HCT116 (cell line): ENCODE data around the gene ADCY10. TPM values are rescaled to one million over a fixed set of nuclear protein-coding genes. Genes with fewer than 3 reads are reported as not detected.

Source experiments
- ATAC-seq: fragments of 200-7000 bp; cut with Tn5 transposase; 2 replicates; pipeline ENCODE4 v1.9.1; 2020; ENCODE audit warnings: mild to moderate bottlenecking, moderate library complexity
- BruUV-seq: library from RNA; stranded (reverse); fragments of 400-500 nt; replicated peaks from 2 replicates; lab custom pipeline; 2021; lab: Mats Ljungman, UMichigan
- CTCF ChIA-PET: fragments of 300-600 bp; sonication (Branson Sonifier 250); formaldehyde crosslinking; loops from one replicate; lab custom pipeline; 2021; ENCODE audit warnings: antibody characterized with exemption; lab: Charles Lee
- POLR2A ChIA-PET: fragments of 300-600, 350-600 bp; sonication (Branson Sonifier 250); formaldehyde crosslinking; loops from one replicate; lab custom pipeline; 2021; ENCODE audit warnings: antibody characterized with exemption; lab: Charles Lee
- RAD21 ChIA-PET, 2 experiments: fragments of 300-600 bp; sonication (Branson Sonifier 250); formaldehyde crosslinking; loops; one replicate each; lab custom pipeline; 2023; ENCODE audit warnings: low total read pairs in 2 of 2; ENCODE audit not compliant: uncharacterized antibody in 2 of 2, unreplicated experiment in 2 of 2, low non-redundant PET in 1 of 2; lab: Charles Lee
- DNase-seq: peaks from one replicate; pipeline ENCODE4 v3.0.0-alpha.2; 2010; ENCODE audit warnings: low read depth, low spot score
- H2AFZ ChIP-seq: fragments of 200-600 bp; shearing (Covaris generic), sonication (generic); 2 replicates; pipeline ENCODE4 v1.6.1; 2017; ENCODE audit warnings: low read depth, mixed run types, mixed read lengths, antibody characterized with exemption, low read length; ENCODE audit not compliant: poor library complexity, severe bottlenecking
- H3K27ac ChIP-seq: 2 replicates; pipeline ENCODE4 v1.5.1; 2012; ENCODE audit warnings: low read depth, low read length
- H3K27me3 ChIP-seq: fragments of 200-600 bp; sonication (generic); 2 replicates; pipeline ENCODE4 v1.6.1; 2016; ENCODE audit warnings: mixed run types, low read length, mixed read lengths; ENCODE audit not compliant: insufficient read depth
- H3K36me3 ChIP-seq, 2 experiments: fragments of 200-500 bp in 1 of 2; fragments of 200-600 bp in 1 of 2; sonication (Bioruptor generic) in 1 of 2; sonication (generic) in 1 of 2; 2 replicates each; pipeline versions ENCODE4 v1.5.1 to v1.6.1; 2014 to 2016; ENCODE audit warnings: low read length in 2 of 2, inconsistent platforms in 1 of 2, mixed read lengths in 1 of 2, mixed run types in 1 of 2; ENCODE audit not compliant: insufficient read depth in 2 of 2, control insufficient read depth in 1 of 2
- H3K4me1 ChIP-seq, 2 experiments: fragments of 200-600 bp in 1 of 2; sonication (generic) in 1 of 2; 2 replicates each; pipeline versions ENCODE4 v1.5.1 to v1.6.1; 2012 to 2017; ENCODE audit warnings: low read length in 2 of 2, inconsistent platforms in 1 of 2, mild to moderate bottlenecking in 1 of 2, mixed read lengths in 1 of 2, mixed run types in 1 of 2, moderate library complexity in 1 of 2; ENCODE audit not compliant: insufficient read depth in 2 of 2, control insufficient read depth in 1 of 2
- H3K4me2 ChIP-seq: fragments of 200-600 bp; sonication (generic); 2 replicates; pipeline ENCODE4 v1.6.1; 2017; ENCODE audit warnings: mixed run types, low read length, mixed read lengths
- H3K4me3 ChIP-seq, 2 experiments: fragments of 200-600 bp in 1 of 2; sonication (generic) in 1 of 2; replicated peaks in 1 of 2; 2 replicates each; pipeline ENCODE4 v1.5.1; 2011 to 2016; ENCODE audit warnings: low read length in 2 of 2, control low read depth in 1 of 2, low read depth in 1 of 2, mild to moderate bottlenecking in 1 of 2, mixed read lengths in 1 of 2, mixed run types in 1 of 2
- H3K79me2 ChIP-seq: fragments of 200-600 bp; sonication (generic); 2 replicates; pipeline ENCODE4 v1.6.1; 2017; ENCODE audit warnings: mild to moderate bottlenecking, mixed run types, low read length, moderate library complexity, mixed read lengths; ENCODE audit not compliant: insufficient read depth
- H3K9ac ChIP-seq: fragments of 200-600 bp; sonication (generic); 2 replicates; pipeline ENCODE4 v1.6.1; 2016; ENCODE audit warnings: low read length, mixed read lengths
- H3K9me2 ChIP-seq: fragments of 200-600 bp; sonication (generic), shearing (Covaris generic); 2 replicates; pipeline ENCODE4 v1.6.1; 2017; ENCODE audit warnings: mixed run types, mild to moderate bottlenecking, moderate library complexity; ENCODE audit not compliant: insufficient read depth
- H3K9me3 ChIP-seq, 2 experiments: fragments of 200-500 bp in 1 of 2; fragments of 200-600 bp in 1 of 2; sonication (Bioruptor generic) in 1 of 2; sonication (generic) in 1 of 2; 2 replicates each; pipeline ENCODE4 v1.6.1; 2014 to 2017; ENCODE audit warnings: low read length in 2 of 2, mixed read lengths in 2 of 2, inconsistent platforms in 1 of 2, low read depth in 1 of 2, mild to moderate bottlenecking in 1 of 2, mixed run types in 1 of 2, moderate library complexity in 1 of 2; ENCODE audit not compliant: control insufficient read depth in 1 of 2, insufficient read depth in 1 of 2
- H4K20me1 ChIP-seq: fragments of 200-600 bp; sonication (generic), shearing (Covaris generic); 2 replicates; pipeline ENCODE4 v1.6.1; 2017; ENCODE audit warnings: mixed run types, mild to moderate bottlenecking, moderate library complexity; ENCODE audit not compliant: insufficient read depth
- ATF3 ChIP-seq: IDR thresholded peaks from 2 replicates; pipeline ENCODE4 v1.6.1; 2012
- CBX3 ChIP-seq: IDR thresholded peaks from 2 replicates; pipeline ENCODE4 v1.6.1; 2012; ENCODE audit warnings: low read depth
- CEBPB ChIP-seq: IDR thresholded peaks from 2 replicates; pipeline ENCODE4 v1.6.1; 2012; ENCODE audit warnings: low read depth
- CTCF ChIP-seq, 3 experiments: fragments of 200-600 bp in 1 of 3; sonication (generic) in 1 of 3; IDR thresholded peaks in 2 of 3; conservative IDR thresholded peaks in 1 of 3; 2 replicates each; pipeline ENCODE4 v1.5.1; 2012 to 2017; ENCODE audit warnings: low read depth in 2 of 3, low read length in 2 of 3, antibody characterized with exemption in 1 of 3, borderline replicate concordance in 1 of 3, control low read depth in 1 of 3, mild to moderate bottlenecking in 1 of 3, mixed read lengths in 1 of 3, mixed run types in 1 of 3, moderate library complexity in 1 of 3; ENCODE audit not compliant: insufficient read depth in 1 of 3
- EZH2 ChIP-seq: fragments of 200-600 bp; sonication (generic); IDR thresholded peaks from 2 replicates; pipeline ENCODE4 v1.6.1; 2017; ENCODE audit warnings: antibody characterized with exemption, mixed run types
- EZH2phosphoT487 ChIP-seq: fragments of 200-600 bp; IDR thresholded peaks from 2 replicates; pipeline ENCODE4 v1.6.1; 2018; ENCODE audit warnings: antibody characterized with exemption, borderline replicate concordance
- JUND ChIP-seq: IDR thresholded peaks from 2 replicates; pipeline ENCODE4 v1.6.1; 2012
- SP1 ChIP-seq: IDR thresholded peaks from 2 replicates; pipeline ENCODE4 v1.6.1; 2012; ENCODE audit warnings: low read depth
- ZNF274 ChIP-seq: fragments of 200-500 bp; sonication (Bioruptor generic); IDR thresholded peaks from 2 replicates; pipeline ENCODE4 v1.6.1; 2014; ENCODE audit warnings: mild to moderate bottlenecking, low read depth, low read length, inconsistent platforms
- intact Hi-C: fragments of 100-400 bp; cut with micrococcal nuclease; formaldehyde crosslinking; loops from 2 replicates; pipeline ENCODE4 v1.10.0; 2022
- total RNA-seq: library from RNA; stranded (reverse); gene quantifications from one replicate; pipeline ENCODE4 v1.2.1, GENCODE V29; 2021; ENCODE audit not compliant: unreplicated experiment
- TF ChIP-seq, protein P1 (sequence below): IDR thresholded peaks from 2 replicates; pipeline ENCODE4 v1.6.1; 2012; ENCODE audit warnings: low read depth
- TF ChIP-seq, protein P2 (sequence below): IDR thresholded peaks from 2 replicates; pipeline ENCODE4 v1.6.1; 2011; ENCODE audit warnings: mild to moderate bottlenecking, low read length, moderate library complexity; ENCODE audit not compliant: insufficient replicate concordance; ENCODE audit errors: extremely low read depth

Gene ADCY10
- total RNA-seq, 1 experiment from 2014 or later, result 0.30 TPM

GRCh38 chr1:167776151-167776550, 137.8 kb downstream of the ADCY10 start:
- Histone ChIP-seq H4K20me1 (no peaks in the 10 kb centered on the region), H3K79me2 (no peaks in the 10 kb centered on the region; the same call in 1 of the 2 replicates), H3K4me1 (no peaks in the 10 kb centered on the region), H3K27me3 (no peaks in the 10 kb centered on the region), H3K9ac (no peak overlapping the region), H3K9me2 (no peaks in the 10 kb centered on the region), H3K4me3 (no peak overlapping the region), H3K9me3 (no peaks in the 10 kb centered on the region), H2AFZ (no peak overlapping the region), H3K27ac (no peak overlapping the region), H3K36me3 (no peaks in the 10 kb centered on the region; a peak in 1 of 4 replicates), H3K4me2 (no peak overlapping the region)
- CTCF ChIA-PET, result no interaction called here
- ATAC-seq (no peak), DNase-seq (no peak)
- TF ChIP-seq, protein P1, sequence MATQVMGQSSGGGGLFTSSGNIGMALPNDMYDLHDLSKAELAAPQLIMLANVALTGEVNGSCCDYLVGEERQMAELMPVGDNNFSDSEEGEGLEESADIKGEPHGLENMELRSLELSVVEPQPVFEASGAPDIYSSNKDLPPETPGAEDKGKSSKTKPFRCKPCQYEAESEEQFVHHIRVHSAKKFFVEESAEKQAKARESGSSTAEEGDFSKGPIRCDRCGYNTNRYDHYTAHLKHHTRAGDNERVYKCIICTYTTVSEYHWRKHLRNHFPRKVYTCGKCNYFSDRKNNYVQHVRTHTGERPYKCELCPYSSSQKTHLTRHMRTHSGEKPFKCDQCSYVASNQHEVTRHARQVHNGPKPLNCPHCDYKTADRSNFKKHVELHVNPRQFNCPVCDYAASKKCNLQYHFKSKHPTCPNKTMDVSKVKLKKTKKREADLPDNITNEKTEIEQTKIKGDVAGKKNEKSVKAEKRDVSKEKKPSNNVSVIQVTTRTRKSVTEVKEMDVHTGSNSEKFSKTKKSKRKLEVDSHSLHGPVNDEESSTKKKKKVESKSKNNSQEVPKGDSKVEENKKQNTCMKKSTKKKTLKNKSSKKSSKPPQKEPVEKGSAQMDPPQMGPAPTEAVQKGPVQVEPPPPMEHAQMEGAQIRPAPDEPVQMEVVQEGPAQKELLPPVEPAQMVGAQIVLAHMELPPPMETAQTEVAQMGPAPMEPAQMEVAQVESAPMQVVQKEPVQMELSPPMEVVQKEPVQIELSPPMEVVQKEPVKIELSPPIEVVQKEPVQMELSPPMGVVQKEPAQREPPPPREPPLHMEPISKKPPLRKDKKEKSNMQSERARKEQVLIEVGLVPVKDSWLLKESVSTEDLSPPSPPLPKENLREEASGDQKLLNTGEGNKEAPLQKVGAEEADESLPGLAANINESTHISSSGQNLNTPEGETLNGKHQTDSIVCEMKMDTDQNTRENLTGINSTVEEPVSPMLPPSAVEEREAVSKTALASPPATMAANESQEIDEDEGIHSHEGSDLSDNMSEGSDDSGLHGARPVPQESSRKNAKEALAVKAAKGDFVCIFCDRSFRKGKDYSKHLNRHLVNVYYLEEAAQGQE, result no peak
- TF ChIP-seq, protein P2, sequence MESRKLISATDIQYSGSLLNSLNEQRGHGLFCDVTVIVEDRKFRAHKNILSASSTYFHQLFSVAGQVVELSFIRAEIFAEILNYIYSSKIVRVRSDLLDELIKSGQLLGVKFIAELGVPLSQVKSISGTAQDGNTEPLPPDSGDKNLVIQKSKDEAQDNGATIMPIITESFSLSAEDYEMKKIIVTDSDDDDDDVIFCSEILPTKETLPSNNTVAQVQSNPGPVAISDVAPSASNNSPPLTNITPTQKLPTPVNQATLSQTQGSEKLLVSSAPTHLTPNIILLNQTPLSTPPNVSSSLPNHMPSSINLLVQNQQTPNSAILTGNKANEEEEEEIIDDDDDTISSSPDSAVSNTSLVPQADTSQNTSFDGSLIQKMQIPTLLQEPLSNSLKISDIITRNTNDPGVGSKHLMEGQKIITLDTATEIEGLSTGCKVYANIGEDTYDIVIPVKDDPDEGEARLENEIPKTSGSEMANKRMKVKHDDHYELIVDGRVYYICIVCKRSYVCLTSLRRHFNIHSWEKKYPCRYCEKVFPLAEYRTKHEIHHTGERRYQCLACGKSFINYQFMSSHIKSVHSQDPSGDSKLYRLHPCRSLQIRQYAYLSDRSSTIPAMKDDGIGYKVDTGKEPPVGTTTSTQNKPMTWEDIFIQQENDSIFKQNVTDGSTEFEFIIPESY, result no peak
- TF ChIP-seq EZH2phosphoT487 (no peak), EZH2 (no peak), CBX3 (no peak), JUND (no peak), SP1 (no peak), CEBPB (no peak), ATF3 (no peak), ZNF274 (no peak), CTCF (IDR thresholded peaks at IDR 0.05 in 2 of 3, conservative IDR thresholded peaks at IDR 0.05 in 1 of 3; ENCODE audit: borderline replicate concordance in 1 of 3, insufficient read depth in 1 of 3, low read depth in 2 of 3, low read length in 2 of 3) (no peak)
- BruUV-seq, result no TSS peak
- intact Hi-C loops, result no loop called here
- POLR2A ChIA-PET, result no interaction called here
- RAD21 ChIA-PET, result no interaction called here
